H9 (cell line): Measurements from ENCODE around the gene FARSB. TPM values are rescaled to one million over a fixed set of nuclear protein-coding genes. Genes with fewer than 3 reads are reported as not detected.

Experiments used
- DNase-seq: peaks from one replicate; pipeline ENCODE4 v3.0.0-alpha.2; 2017
- H2AFZ ChIP-seq: one replicate; pipeline ENCODE4 v1.6.1; 2013; ENCODE audit warnings: mild to moderate bottlenecking, low read length, control low read depth, moderate library complexity
- H2AK5ac ChIP-seq: 2 replicates; pipeline ENCODE4 v1.6.1; 2013; ENCODE audit warnings: low read length, control low read depth, mixed read lengths; ENCODE audit not compliant: insufficient read length
- H2BK120ac ChIP-seq: one replicate; pipeline ENCODE4 v1.6.1; 2013; ENCODE audit warnings: low read depth, mild to moderate bottlenecking, low read length, control low read depth, inconsistent platforms; ENCODE audit not compliant: poor library complexity, severe bottlenecking
- H2BK12ac ChIP-seq: 2 replicates; pipeline ENCODE4 v1.6.1; 2013; ENCODE audit warnings: low read length, control low read depth, mixed read lengths, low read depth; ENCODE audit not compliant: insufficient read length
- H2BK15ac ChIP-seq: 2 replicates; pipeline ENCODE4 v1.6.1; 2013; ENCODE audit warnings: low read depth, low read length, control low read depth
- H2BK20ac ChIP-seq: one replicate; pipeline ENCODE4 v1.6.1; 2013; ENCODE audit warnings: low read depth, mild to moderate bottlenecking, low read length, control low read depth, inconsistent platforms; ENCODE audit not compliant: poor library complexity, severe bottlenecking
- H2BK5ac ChIP-seq: 2 replicates; pipeline ENCODE4 v1.6.1; 2013; ENCODE audit warnings: low read length, control low read depth, mixed read lengths; ENCODE audit not compliant: insufficient read length
- H3K14ac ChIP-seq: 2 replicates; pipeline ENCODE4 v1.6.1; 2013; ENCODE audit warnings: low read length, control low read depth; ENCODE audit not compliant: insufficient read depth
- H3K18ac ChIP-seq: 2 replicates; pipeline ENCODE4 v1.6.1; 2013; ENCODE audit warnings: low read depth, mild to moderate bottlenecking, mixed read lengths, low read length, control low read depth; ENCODE audit not compliant: insufficient read length
- H3K23ac ChIP-seq: 2 replicates; pipeline ENCODE4 v1.6.1; 2013; ENCODE audit warnings: low read length, control low read depth, mixed read lengths, low read depth; ENCODE audit not compliant: insufficient read length
- H3K23me2 ChIP-seq: 2 replicates; pipeline ENCODE4 v1.6.1; 2013; ENCODE audit warnings: low read depth, mild to moderate bottlenecking, mixed read lengths, low read length, control low read depth; ENCODE audit not compliant: insufficient read length, poor library complexity, severe bottlenecking
- H3K27ac ChIP-seq: 2 replicates; pipeline ENCODE4 v1.5.1; 2013; ENCODE audit warnings: low read length, control low read depth, mixed read lengths, low read depth; ENCODE audit not compliant: insufficient read length
- H3K27me3 ChIP-seq: 2 replicates; pipeline ENCODE4 v1.6.1; 2013; ENCODE audit warnings: low read length, control low read depth, inconsistent platforms; ENCODE audit not compliant: insufficient read depth
- H3K4ac ChIP-seq: 2 replicates; pipeline ENCODE4 v1.6.1; 2013; ENCODE audit warnings: low read depth, mild to moderate bottlenecking, control low read depth, inconsistent platforms, low read length, moderate library complexity
- H3K4me1 ChIP-seq: 2 replicates; pipeline ENCODE4 v1.6.1; 2013; ENCODE audit warnings: low read length, control low read depth, inconsistent platforms; ENCODE audit not compliant: insufficient read depth
- H3K4me2 ChIP-seq: 2 replicates; pipeline ENCODE4 v1.6.1; 2013; ENCODE audit warnings: low read length, control low read depth, mixed read lengths; ENCODE audit not compliant: insufficient read length, insufficient read depth
- H3K56ac ChIP-seq: 2 replicates; pipeline ENCODE4 v1.6.1; 2013; ENCODE audit warnings: low read depth, mild to moderate bottlenecking, mixed read lengths, low read length, control low read depth; ENCODE audit not compliant: insufficient read length
- H3K79me1 ChIP-seq: 2 replicates; pipeline ENCODE4 v1.6.1; 2013; ENCODE audit warnings: low read depth, mild to moderate bottlenecking, moderate library complexity, low read length, control low read depth, inconsistent platforms; ENCODE audit not compliant: insufficient read depth, poor library complexity, severe bottlenecking
- H3K79me2 ChIP-seq: 2 replicates; pipeline ENCODE4 v1.6.1; 2013; ENCODE audit warnings: low read length, control low read depth, inconsistent platforms; ENCODE audit not compliant: insufficient read depth
- H3K9ac ChIP-seq: 2 replicates; pipeline ENCODE4 v1.6.1; 2013; ENCODE audit warnings: low read length, control low read depth, mixed read lengths; ENCODE audit not compliant: insufficient read length; ENCODE audit errors: extremely low read depth
- H3K9me3 ChIP-seq: one replicate; pipeline ENCODE4 v1.6.1; 2013; ENCODE audit warnings: low read depth, low read length, inconsistent platforms; ENCODE audit not compliant: control insufficient read depth
- H3T11ph ChIP-seq: one replicate; pipeline ENCODE4 v1.6.1; 2013; ENCODE audit warnings: mild to moderate bottlenecking, low read length, control low read depth, inconsistent platforms
- H4K20me1 ChIP-seq: one replicate; pipeline ENCODE4 v1.6.1; 2013; ENCODE audit not compliant: control insufficient read depth, insufficient read length, insufficient read depth
- H4K5ac ChIP-seq: 2 replicates; pipeline ENCODE4 v1.6.1; 2013; ENCODE audit warnings: low read depth, mild to moderate bottlenecking, mixed read lengths, low read length, control low read depth; ENCODE audit not compliant: insufficient read length
- H4K8ac ChIP-seq: replicated peaks from 2 replicates; pipeline ENCODE4 v1.6.1; 2013; ENCODE audit warnings: low read length, control low read depth, mixed read lengths, low read depth; ENCODE audit not compliant: insufficient read length
- H4K91ac ChIP-seq: 2 replicates; pipeline ENCODE4 v1.6.1; 2013; ENCODE audit warnings: low read depth, mild to moderate bottlenecking, moderate library complexity, mixed read lengths, low read length, control low read depth; ENCODE audit not compliant: insufficient read length
- H3K27ac Mint-ChIP-seq, 3 experiments: 2 replicates in 2 of 3; 3 replicates in 1 of 3; pipeline ENCODE4 v1.8.0; 2020 to 2021; ENCODE audit warnings: mixed read lengths in 3 of 3, mild to moderate bottlenecking in 1 of 3, moderate library complexity in 1 of 3
- H3K27me3 Mint-ChIP-seq: 2 replicates; pipeline ENCODE4 v1.8.0; 2021; ENCODE audit warnings: low read depth, mild to moderate bottlenecking, moderate library complexity, mixed read lengths
- H3K36me3 Mint-ChIP-seq, 3 experiments: 2 replicates in 2 of 3; 3 replicates in 1 of 3; pipeline ENCODE4 v1.8.0; 2020 to 2021; ENCODE audit warnings: low read depth in 3 of 3, mixed read lengths in 3 of 3; ENCODE audit not compliant: insufficient read depth in 1 of 3
- H3K4me1 Mint-ChIP-seq, 2 experiments: 2 replicates each; pipeline ENCODE4 v1.8.0; 2020; ENCODE audit warnings: mixed read lengths in 2 of 2
- H3K4me3 Mint-ChIP-seq, 2 experiments: 2 replicates in 1 of 2; 3 replicates in 1 of 2; pipeline ENCODE4 v1.8.0; 2020 to 2021; ENCODE audit warnings: mild to moderate bottlenecking in 2 of 2, mixed read lengths in 2 of 2, moderate library complexity in 1 of 2
- H3K9me3 Mint-ChIP-seq, 2 experiments: 2 replicates in 1 of 2; 3 replicates in 1 of 2; pipeline ENCODE4 v1.8.0; 2020; ENCODE audit warnings: mild to moderate bottlenecking in 2 of 2, mixed read lengths in 2 of 2, moderate library complexity in 1 of 2
- WGBS: extraction: QIAGEN DNeasy Blood & Tissue Kit; methylation state at CpG from one replicate; pipeline ENCODE4 v1.1.7; 2013; ENCODE audit warnings: missing lambda C conversion rate, low lambda C conversion rate, mixed read lengths; ENCODE audit not compliant: insufficient read length; ENCODE audit errors: extremely low coverage; 5-methylcytosine and 5-hydroxymethylcytosine counted together
- total RNA-seq: library from RNA; stranded (reverse); gene quantifications from 2 replicates; pipeline ENCODE4 v1.2.1, GENCODE V29; 2021
- TF ChIP-seq, protein P1 (sequence below): fragments of 200-600 bp; sonication (generic); conservative IDR thresholded peaks from 3 replicates; pipeline ENCODE4 v1.8.0; 2021; ENCODE audit warnings: antibody characterized with exemption, mild to moderate bottlenecking

Gene FARSB
- total RNA-seq, 1 experiment from 2014 or later, result 32.1 TPM

GRCh38 chr2:222545823-222546795 is 109.8 kb downstream of the FARSB start:
- H2AFZ ChIP-seq, result no peak overlapping the region
- no peak overlapping the region for H2BK5ac ChIP-seq
- Mint-ChIP-seq H3K27ac (no peak overlapping the region), H3K4me3 (no peak overlapping the region), H3K36me3 (no peaks in the 10 kb centered on the region), H3K27me3 (peaks cover 9% of the 10 kb centered on the region), H3K4me1 (peaks cover 17 to 20% of the 10 kb centered on the region in 2 experiments), H3K9me3 (no peaks in the 10 kb centered on the region)
- H4K8ac ChIP-seq, result no peak overlapping the region
- no peak overlapping the region for H2AK5ac ChIP-seq
- H2BK12ac ChIP-seq, result no peak overlapping the region
- H3K4ac ChIP-seq, result no peak overlapping the region
- no CpG with 5 or more reads among the region's 6 CpGs for WGBS
- no peak overlapping the region for H3T11ph ChIP-seq
- no peak overlapping the region for H3K14ac ChIP-seq
- H3K4me1 ChIP-seq, result peaks cover 4% of the 10 kb centered on the region
- H2BK20ac ChIP-seq, result no peak overlapping the region
- no peaks in the 10 kb centered on the region for H3K79me2 ChIP-seq
- H3K4me2 ChIP-seq, result no peak overlapping the region
- no peak overlapping the region for H3K27ac ChIP-seq
- no peaks in the 10 kb centered on the region for H3K79me1 ChIP-seq
- no peak overlapping the region for H2BK15ac ChIP-seq
- no peak overlapping the region for H3K23ac ChIP-seq
- TF ChIP-seq, protein P1, sequence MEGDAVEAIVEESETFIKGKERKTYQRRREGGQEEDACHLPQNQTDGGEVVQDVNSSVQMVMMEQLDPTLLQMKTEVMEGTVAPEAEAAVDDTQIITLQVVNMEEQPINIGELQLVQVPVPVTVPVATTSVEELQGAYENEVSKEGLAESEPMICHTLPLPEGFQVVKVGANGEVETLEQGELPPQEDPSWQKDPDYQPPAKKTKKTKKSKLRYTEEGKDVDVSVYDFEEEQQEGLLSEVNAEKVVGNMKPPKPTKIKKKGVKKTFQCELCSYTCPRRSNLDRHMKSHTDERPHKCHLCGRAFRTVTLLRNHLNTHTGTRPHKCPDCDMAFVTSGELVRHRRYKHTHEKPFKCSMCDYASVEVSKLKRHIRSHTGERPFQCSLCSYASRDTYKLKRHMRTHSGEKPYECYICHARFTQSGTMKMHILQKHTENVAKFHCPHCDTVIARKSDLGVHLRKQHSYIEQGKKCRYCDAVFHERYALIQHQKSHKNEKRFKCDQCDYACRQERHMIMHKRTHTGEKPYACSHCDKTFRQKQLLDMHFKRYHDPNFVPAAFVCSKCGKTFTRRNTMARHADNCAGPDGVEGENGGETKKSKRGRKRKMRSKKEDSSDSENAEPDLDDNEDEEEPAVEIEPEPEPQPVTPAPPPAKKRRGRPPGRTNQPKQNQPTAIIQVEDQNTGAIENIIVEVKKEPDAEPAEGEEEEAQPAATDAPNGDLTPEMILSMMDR, result no peak
- H3K18ac ChIP-seq, result no peak overlapping the region
- H3K27me3 ChIP-seq, result no peaks in the 10 kb centered on the region
- H3K9ac ChIP-seq, result no peak overlapping the region
- no peaks in the 10 kb centered on the region for H3K23me2 ChIP-seq
- no peak overlapping the region for H2BK120ac ChIP-seq
- H4K5ac ChIP-seq, result no peak overlapping the region
- H3K9me3 ChIP-seq, result no peaks in the 10 kb centered on the region
- no peak overlapping the region for H3K56ac ChIP-seq
- DNase-seq, result no peak
- no peak overlapping the region for H4K91ac ChIP-seq
- H4K20me1 ChIP-seq, result no peaks in the 10 kb centered on the region
